ENCODE results near the gene RELL1.

Gene RELL1

GRCh38 chr4:37615059-37615719 is 71.0 kb downstream of the RELL1 start:
- no peak overlapping the region for H3K4me3 ChIP-seq (ENCODE audit: low read depth, low read length)
- no peak for TF ChIP-seq CTCF (IDR thresholded peaks at IDR 0.05; ENCODE audit: borderline replicate concordance, insufficient read depth, low read depth, low read length)

- TF ChIP-seq CTCF (IDR thresholded peaks at IDR 0.05; ENCODE audit: borderline replicate concordance, insufficient read depth, low read depth, low read length): no peak
- no peak overlapping the region for H3K4me3 ChIP-seq (ENCODE audit: low read depth, low read length)
Observed at GRCh38 chr4:37612811-37613210, 73.4 kb downstream of the RELL1 start.

GRCh38 chr4:37609626-37610025 is 76.5 kb downstream of the RELL1 start:
- H3K4me3 ChIP-seq (ENCODE audit: low read depth, low read length): no peak overlapping the region
- no peak for TF ChIP-seq CTCF (IDR thresholded peaks at IDR 0.05; ENCODE audit: borderline replicate concordance, insufficient read depth, low read depth, low read length)

- TF ChIP-seq CTCF (IDR thresholded peaks at IDR 0.05; ENCODE audit: borderline replicate concordance, insufficient read depth, low read depth, low read length): no peak
- no peak overlapping the region for H3K4me3 ChIP-seq (ENCODE audit: low read depth, low read length)
Observed at GRCh38 chr4:37607018-37607417, 79.2 kb downstream of the RELL1 start.

GRCh38 chr4:37605843-37606565 is 80.2 kb downstream of the RELL1 start:
- no peak for TF ChIP-seq CTCF (IDR thresholded peaks at IDR 0.05; ENCODE audit: borderline replicate concordance, insufficient read depth, low read depth, low read length)
- H3K4me3 ChIP-seq (ENCODE audit: low read depth, low read length): no peak overlapping the region

- H3K4me3 ChIP-seq (ENCODE audit: low read depth, low read length): no peak overlapping the region
Observed at GRCh38 chr4:37604461-37604860, 81.7 kb downstream of the RELL1 start.

More at GRCh38 chr4:37604461-37604860, 81.7 kb downstream of the RELL1 start:
- no peak for TF ChIP-seq CTCF (IDR thresholded peaks at IDR 0.05; ENCODE audit: borderline replicate concordance, insufficient read depth, low read depth, low read length)
